Activated effector memory CD4-positive, alpha-beta T cell treated with Interleukin-2 at 50 U/mL for 16 hours (primary cell): Measurements from ENCODE around the gene ITGAV.

Experiments
- DNase-seq: peaks from one replicate; pipeline ENCODE4 v3.0.0-alpha.2; 2020

Gene ITGAV

GRCh38 chr2:186687807-186688211, 98.0 kb downstream of the ITGAV start:
- no peak for DNase-seq

- DNase-seq, result no peak
These were observed 99.0 kb downstream of the ITGAV start for GRCh38 chr2:186688813-186689212.

GRCh38 chr2:186690786-186691185, 100.9 kb downstream of the ITGAV start:
- DNase-seq, result no peak

- no peak for DNase-seq
These were observed 101.4 kb downstream of the ITGAV start for GRCh38 chr2:186691231-186691630.

- DNase-seq, result no peak
These were observed 102.0 kb downstream of the ITGAV start for GRCh38 chr2:186691900-186692299.

GRCh38 chr2:186693446-186693832, 103.6 kb downstream of the ITGAV start:
- no peak for DNase-seq

- DNase-seq, result no peak
These were observed 105.4 kb downstream of the ITGAV start for GRCh38 chr2:186695081-186695756.

GRCh38 chr2:186696290-186696689, 106.4 kb downstream of the ITGAV start:
- no peak for DNase-seq

- no peak for DNase-seq
These were observed 106.9 kb downstream of the ITGAV start for GRCh38 chr2:186696804-186697203.

GRCh38 chr2:186697536-186697935, 107.7 kb downstream of the ITGAV start:
- DNase-seq, result no peak

GRCh38 chr2:186699742-186700141, 109.9 kb downstream of the ITGAV start:
- DNase-seq, result no peak

- no peak for DNase-seq
These were observed 112.2 kb downstream of the ITGAV start for GRCh38 chr2:186702006-186702405.

GRCh38 chr2:186702501-186702900, 112.6 kb downstream of the ITGAV start:
- DNase-seq, result no peak

GRCh38 chr2:186704897-186705296, 115.0 kb downstream of the ITGAV start:
- DNase-seq, result no peak

GRCh38 chr2:186709529-186710450, 119.9 kb downstream of the ITGAV start:
- no peak for DNase-seq

GRCh38 chr2:186713691-186714090, 123.8 kb downstream of the ITGAV start:
- DNase-seq, result no peak

- DNase-seq, result no peak
These were observed 124.8 kb downstream of the ITGAV start for GRCh38 chr2:186714611-186715010.

- DNase-seq, result no peak
These were observed 126.1 kb downstream of the ITGAV start for GRCh38 chr2:186716004-186716403.

GRCh38 chr2:186716899-186717298, 127.0 kb downstream of the ITGAV start:
- DNase-seq, result no peak

- no peak for DNase-seq
These were observed 127.6 kb downstream of the ITGAV start for GRCh38 chr2:186717320-186718007.

- DNase-seq, result no peak
These were observed 128.3 kb downstream of the ITGAV start for GRCh38 chr2:186718122-186718521.

GRCh38 chr2:186718903-186719302, 129.0 kb downstream of the ITGAV start:
- DNase-seq, result no peak

GRCh38 chr2:186721956-186722355, 132.1 kb downstream of the ITGAV start:
- no peak for DNase-seq

- DNase-seq, result no peak
These were observed 134.9 kb downstream of the ITGAV start for GRCh38 chr2:186724736-186725135.
